Gastroesophageal sphincter (tissue), 4 donors: ENCODE measurements around the gene LCT. TPM values are rescaled to one million over a fixed set of nuclear protein-coding genes. Genes with fewer than 3 reads are reported as not detected.

Source experiments
- ATAC-seq: fragments of 150-250 bp; one replicate; pipeline ENCODE4 v1.9.1; 2016; ENCODE audit warnings: mild to moderate bottlenecking, moderate library complexity
- H3K27ac ChIP-seq, 4 donors: fragments of 200-600 bp; sonication (generic) in 3 of 4; 1 replicate in 3 of 4; 2 replicates in 1 of 4; pipeline ENCODE4 v1.5.1; 2016 to 2019
- H3K27me3 ChIP-seq: fragments of 200-600 bp; sonication (generic); one replicate; pipeline ENCODE4 v1.5.1; 2019
- H3K36me3 ChIP-seq, 2 donors: fragments of 200-600 bp; sonication (generic); one replicate each; pipeline ENCODE4 v1.5.1; 2019; ENCODE audit warnings: control low read depth in 1 of 2
- H3K4me1 ChIP-seq, 3 donors: fragments of 200-600 bp; sonication (generic); 1 replicate in 2 of 3; 2 replicates in 1 of 3; pipeline ENCODE4 v1.5.1; 2016 to 2019; ENCODE audit warnings: control low read depth in 2 of 3
- H3K4me3 ChIP-seq, 2 donors: fragments of 200-600 bp; sonication (generic); one replicate each; pipeline ENCODE4 v1.5.1; 2019; ENCODE audit warnings: mild to moderate bottlenecking in 1 of 2, moderate library complexity in 1 of 2
- H3K9me3 ChIP-seq, 3 donors: fragments of 200-600 bp; sonication (generic); one replicate each; pipeline ENCODE4 v1.5.1; 2017 to 2019; ENCODE audit warnings: control low read depth in 2 of 3
- EP300 ChIP-seq: sonication (generic); formaldehyde crosslinking; IDR thresholded peaks from one replicate; pipeline ENCODE4 v1.6.1; 2017; ENCODE audit warnings: antibody characterized with exemption, mild to moderate bottlenecking
- POLR2A ChIP-seq, 2 donors: fragments of 450-650 bp; IDR thresholded peaks; one replicate each; pipeline ENCODE4 v1.6.1; 2017; ENCODE audit warnings: antibody characterized with exemption in 2 of 2, mild to moderate bottlenecking in 2 of 2, moderate library complexity in 1 of 2
- POLR2AphosphoS5 ChIP-seq: sonication (generic); formaldehyde crosslinking; IDR thresholded peaks from one replicate; pipeline ENCODE4 v1.6.1; 2017; ENCODE audit warnings: antibody characterized with exemption
- WGBS, 2 donors: methylation state at CpG; one replicate each; pipeline ENCODE4 v1.1.5; 2018; ENCODE audit warnings: low coverage in 1 of 2; 5-methylcytosine and 5-hydroxymethylcytosine counted together
- total RNA-seq, 4 donors: library from RNA; depleted of rRNA; stranded (reverse); fragments of >200 nt; gene quantifications; one replicate each; pipeline ENCODE4 v1.1.0, GENCODE V29; 2016
- TF ChIP-seq, protein P1 (sequence below), 4 experiments: fragments of 200-600 bp in 2 of 4; fragments of 450-650 bp in 2 of 4; sonication (generic) in 1 of 4; IDR thresholded peaks; one replicate each; pipeline ENCODE4 v1.5.1; 2017 to 2019; ENCODE audit warnings: antibody characterized with exemption in 4 of 4, mild to moderate bottlenecking in 2 of 4, moderate library complexity in 2 of 4

The LCT gene
- total RNA-seq, 4 donors from 2014 or later, result not detected

DNA sequence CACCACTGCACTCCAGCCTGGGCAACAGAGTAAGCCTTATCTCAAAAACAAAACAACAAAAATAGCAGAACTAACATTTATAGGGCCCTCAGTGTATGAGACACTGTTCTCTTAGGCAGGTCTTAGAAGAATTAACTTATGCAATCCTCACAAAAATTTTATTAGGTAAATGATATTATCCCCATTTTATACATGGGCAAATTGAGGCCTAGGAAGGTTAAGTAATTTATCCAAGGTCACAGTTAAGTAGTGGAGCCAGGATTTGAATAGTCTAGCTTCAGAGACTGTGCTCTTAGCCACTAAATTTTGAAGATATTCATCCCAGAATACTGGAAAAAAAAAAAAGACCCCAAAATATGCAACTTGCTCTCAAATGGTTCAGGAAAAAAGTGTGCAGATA, 16.4 kb upstream of the LCT start:
- Histone ChIP-seq H3K27ac (no peak overlapping the region), H3K4me1 (no peaks in the 10 kb centered on the region), H3K9me3 (no peaks in the 10 kb centered on the region), H3K36me3 (peaks cover 0 to 83% of the 10 kb centered on the region in 2 donors), H3K4me3 (no peak overlapping the region), H3K27me3 (no peaks in the 10 kb centered on the region)
- no peak for TF ChIP-seq POLR2AphosphoS5
- no peak for TF ChIP-seq EP300
- TF ChIP-seq POLR2A (IDR thresholded peaks at IDR 0.05), result no peak
- TF ChIP-seq, protein P1, sequence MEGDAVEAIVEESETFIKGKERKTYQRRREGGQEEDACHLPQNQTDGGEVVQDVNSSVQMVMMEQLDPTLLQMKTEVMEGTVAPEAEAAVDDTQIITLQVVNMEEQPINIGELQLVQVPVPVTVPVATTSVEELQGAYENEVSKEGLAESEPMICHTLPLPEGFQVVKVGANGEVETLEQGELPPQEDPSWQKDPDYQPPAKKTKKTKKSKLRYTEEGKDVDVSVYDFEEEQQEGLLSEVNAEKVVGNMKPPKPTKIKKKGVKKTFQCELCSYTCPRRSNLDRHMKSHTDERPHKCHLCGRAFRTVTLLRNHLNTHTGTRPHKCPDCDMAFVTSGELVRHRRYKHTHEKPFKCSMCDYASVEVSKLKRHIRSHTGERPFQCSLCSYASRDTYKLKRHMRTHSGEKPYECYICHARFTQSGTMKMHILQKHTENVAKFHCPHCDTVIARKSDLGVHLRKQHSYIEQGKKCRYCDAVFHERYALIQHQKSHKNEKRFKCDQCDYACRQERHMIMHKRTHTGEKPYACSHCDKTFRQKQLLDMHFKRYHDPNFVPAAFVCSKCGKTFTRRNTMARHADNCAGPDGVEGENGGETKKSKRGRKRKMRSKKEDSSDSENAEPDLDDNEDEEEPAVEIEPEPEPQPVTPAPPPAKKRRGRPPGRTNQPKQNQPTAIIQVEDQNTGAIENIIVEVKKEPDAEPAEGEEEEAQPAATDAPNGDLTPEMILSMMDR (IDR thresholded peaks at IDR 0.05), result no peak
- ATAC-seq, result no peak

DNA sequence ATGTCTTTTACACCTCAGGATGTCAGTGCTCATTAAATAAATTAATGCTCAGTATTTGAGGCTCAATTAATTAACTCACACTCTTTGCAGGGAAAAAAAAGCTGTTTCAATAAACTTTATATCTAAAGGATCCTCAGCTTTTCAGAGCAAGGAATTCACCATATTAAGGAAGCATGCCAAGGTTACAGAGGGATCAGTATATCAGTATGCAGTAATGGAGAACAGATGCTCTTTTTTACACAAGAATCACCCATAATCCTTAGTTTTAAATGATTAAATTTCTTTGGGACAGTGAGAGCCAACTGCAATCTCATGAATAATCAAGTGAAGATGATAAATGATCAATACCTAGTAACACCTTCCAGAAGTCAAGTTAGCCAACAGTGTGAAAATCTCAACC, 14.9 kb upstream of the LCT start:
- no peak for ATAC-seq
- Histone ChIP-seq H3K4me3 (no peak overlapping the region), H3K4me1 (no peaks in the 10 kb centered on the region), H3K36me3 (peaks cover 0 to 81% of the 10 kb centered on the region in 2 donors), H3K27ac (no peak overlapping the region), H3K9me3 (no peaks in the 10 kb centered on the region), H3K27me3 (no peaks in the 10 kb centered on the region)
- no peak for TF ChIP-seq POLR2A (IDR thresholded peaks at IDR 0.05)
- TF ChIP-seq, protein P1 (IDR thresholded peaks at IDR 0.05), result no peak
- TF ChIP-seq EP300, result no peak
- no peak for TF ChIP-seq POLR2AphosphoS5

DNA sequence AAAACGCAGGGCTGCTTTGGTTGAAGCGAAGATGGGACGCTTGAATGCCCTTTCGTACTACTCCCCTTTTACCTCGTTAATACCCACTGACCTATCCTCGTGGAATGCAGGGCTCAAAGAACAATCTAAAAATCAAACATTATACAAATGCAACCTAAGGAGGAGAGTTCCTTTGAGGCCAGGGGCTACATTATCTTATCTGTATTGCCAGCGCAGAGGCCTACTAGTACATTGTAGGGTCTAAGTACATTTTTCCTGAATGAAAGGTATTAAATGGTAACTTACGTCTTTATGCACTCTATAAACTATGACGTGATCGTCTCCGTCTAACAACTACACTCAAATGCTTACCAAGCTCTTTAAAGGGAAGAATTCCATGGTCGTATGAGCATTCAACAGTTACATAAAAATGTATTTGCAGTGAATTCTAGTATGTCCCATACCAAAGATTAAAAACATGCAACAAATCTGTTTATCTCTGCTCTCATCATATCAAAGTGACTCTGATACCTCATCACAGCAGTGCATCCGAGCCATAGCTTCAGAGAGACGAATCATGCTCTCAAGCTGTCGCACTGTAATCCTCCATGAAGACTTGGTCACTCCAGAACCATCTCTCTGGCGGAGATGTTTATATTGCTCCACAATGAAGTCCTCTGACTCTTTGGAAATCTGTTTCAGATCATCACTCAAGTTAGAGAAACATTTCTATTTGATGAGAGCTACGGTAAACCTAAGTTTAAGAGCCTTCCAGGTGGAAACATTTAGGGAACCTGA, 14.1 kb upstream of the LCT start:
- 78 to 85% methylated on average over 13 to 17 of the region's 17 CpGs for WGBS, 2 donors
- peaks cover 0 to 81% of the 10 kb centered on the region in 2 donors for H3K36me3 ChIP-seq
- no peaks in the 10 kb centered on the region for H3K9me3 ChIP-seq

DNA sequence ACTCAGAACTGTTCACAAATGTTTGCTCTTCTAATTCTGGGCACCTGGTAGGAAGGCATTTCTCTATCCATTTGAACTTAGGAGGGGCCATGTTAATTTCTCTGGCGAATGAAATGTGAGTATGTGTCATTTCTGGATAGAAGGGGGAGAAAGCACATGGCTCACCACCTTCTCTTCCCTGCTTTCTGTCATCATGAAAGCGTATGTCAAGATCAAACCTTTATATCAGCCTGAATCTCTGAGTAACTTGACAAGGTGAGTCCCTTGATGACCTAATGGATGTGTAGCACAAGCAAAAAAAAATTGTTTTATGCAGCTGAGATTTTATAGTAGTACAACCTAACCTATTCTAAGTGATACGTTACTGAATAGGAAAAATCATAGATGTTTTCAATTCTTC, 12.1 kb upstream of the LCT start:
- no peak overlapping the region for H3K27ac ChIP-seq
- peaks cover 5 to 85% of the 10 kb centered on the region in 2 donors for H3K36me3 ChIP-seq
- no peaks in the 10 kb centered on the region for H3K4me1 ChIP-seq
- H3K27me3 ChIP-seq, result no peaks in the 10 kb centered on the region
- ATAC-seq, result no peak
- TF ChIP-seq EP300, result no peak
- H3K9me3 ChIP-seq, result no peaks in the 10 kb centered on the region
- WGBS, 2 donors, result 95 to 96% methylated on average over 3 of the region's 3 CpGs
- H3K4me3 ChIP-seq, result no peak overlapping the region

More for the DNA sequence above, 14.1 kb upstream of the LCT start:
- Histone ChIP-seq H3K27me3 (no peaks in the 10 kb centered on the region), H3K4me3 (no peak overlapping the region), H3K4me1 (no peaks in the 10 kb centered on the region), H3K27ac (no peak overlapping the region)
- TF ChIP-seq POLR2AphosphoS5, result no peak
- TF ChIP-seq, protein P1 (IDR thresholded peaks at IDR 0.05), result no peak
- TF ChIP-seq EP300, result no peak
- no peak for TF ChIP-seq POLR2A (IDR thresholded peaks at IDR 0.05)
- no peak for ATAC-seq

DNA sequence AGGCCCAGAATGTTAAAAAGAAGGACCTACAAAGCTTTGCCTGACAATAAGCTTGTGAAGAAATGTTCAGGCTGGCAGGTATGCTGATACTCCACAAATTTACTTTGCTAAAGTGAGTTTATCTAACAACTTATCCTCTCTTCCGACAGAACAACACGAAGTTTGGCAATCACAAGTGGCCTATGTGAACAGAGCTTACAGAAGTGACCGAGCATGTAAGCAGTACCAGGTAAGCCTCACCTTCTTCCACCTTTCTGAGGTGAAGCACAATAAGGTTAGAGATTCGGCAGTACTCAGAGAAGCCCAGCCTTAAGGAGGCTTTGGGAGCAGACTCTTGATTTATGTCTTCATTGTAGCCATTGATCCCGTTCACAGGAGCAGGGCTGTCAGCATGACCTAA, 9.0 kb upstream of the LCT start:
- Histone ChIP-seq H3K27me3 (no peaks in the 10 kb centered on the region), H3K9me3 (no peaks in the 10 kb centered on the region), H3K36me3 (peaks cover 5 to 85% of the 10 kb centered on the region in 2 donors), H3K27ac (no peak overlapping the region), H3K4me3 (no peak overlapping the region), H3K4me1 (peaks cover 0 to 3% (median 0%) of the 10 kb centered on the region in 3 donors)
- no peak for ATAC-seq
- no peak for TF ChIP-seq POLR2A (IDR thresholded peaks at IDR 0.05)
- 80 to 93% methylated on average over 5 of the region's 5 CpGs for WGBS, 2 donors

DNA sequence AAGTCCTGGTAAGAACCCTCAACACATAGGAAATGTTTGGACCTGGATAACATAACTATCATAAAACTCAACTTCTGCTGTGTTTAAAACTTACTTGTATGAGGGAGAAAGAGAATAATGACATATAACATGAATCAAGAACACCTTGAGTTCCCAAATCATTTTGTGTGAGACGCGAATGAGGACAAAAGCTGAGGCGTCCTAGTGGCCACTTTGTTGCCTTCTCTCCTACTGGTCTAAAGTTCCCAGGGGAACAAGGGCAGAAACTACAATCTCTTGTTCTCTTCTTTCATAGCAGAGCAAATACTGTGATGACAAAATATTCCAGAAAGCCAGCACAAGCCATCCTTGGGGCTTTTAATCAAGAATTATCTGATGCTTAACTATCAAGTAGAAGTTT, 8.3 kb upstream of the LCT start:
- peaks cover 0 to 10% (median 0%) of the 10 kb centered on the region in 3 donors for H3K4me1 ChIP-seq
- 78% methylated on average over 3 of the region's 3 CpGs; no CpG with 5 or more reads in 1 of the 2 donors for WGBS, 2 donors
- TF ChIP-seq EP300, result no peak
- no peak for TF ChIP-seq POLR2A (IDR thresholded peaks at IDR 0.05)
- TF ChIP-seq, protein P1 (IDR thresholded peaks at IDR 0.05), result no peak
- no peak for TF ChIP-seq POLR2AphosphoS5
- no peak for ATAC-seq
- H3K4me3 ChIP-seq, result no peak overlapping the region
- no peaks in the 10 kb centered on the region for H3K9me3 ChIP-seq
- peaks cover 5 to 80% of the 10 kb centered on the region in 2 donors for H3K36me3 ChIP-seq
- H3K27ac ChIP-seq, result no peak overlapping the region
- no peaks in the 10 kb centered on the region for H3K27me3 ChIP-seq
